ENCODE measurements around the gene DENND6B.
"Not testable (repeated sequence)": the region's sequence is repeated elsewhere in the genome, so short reads cannot be mapped to it uniquely, and the experiment has no call there.

Gene DENND6B

DNA sequence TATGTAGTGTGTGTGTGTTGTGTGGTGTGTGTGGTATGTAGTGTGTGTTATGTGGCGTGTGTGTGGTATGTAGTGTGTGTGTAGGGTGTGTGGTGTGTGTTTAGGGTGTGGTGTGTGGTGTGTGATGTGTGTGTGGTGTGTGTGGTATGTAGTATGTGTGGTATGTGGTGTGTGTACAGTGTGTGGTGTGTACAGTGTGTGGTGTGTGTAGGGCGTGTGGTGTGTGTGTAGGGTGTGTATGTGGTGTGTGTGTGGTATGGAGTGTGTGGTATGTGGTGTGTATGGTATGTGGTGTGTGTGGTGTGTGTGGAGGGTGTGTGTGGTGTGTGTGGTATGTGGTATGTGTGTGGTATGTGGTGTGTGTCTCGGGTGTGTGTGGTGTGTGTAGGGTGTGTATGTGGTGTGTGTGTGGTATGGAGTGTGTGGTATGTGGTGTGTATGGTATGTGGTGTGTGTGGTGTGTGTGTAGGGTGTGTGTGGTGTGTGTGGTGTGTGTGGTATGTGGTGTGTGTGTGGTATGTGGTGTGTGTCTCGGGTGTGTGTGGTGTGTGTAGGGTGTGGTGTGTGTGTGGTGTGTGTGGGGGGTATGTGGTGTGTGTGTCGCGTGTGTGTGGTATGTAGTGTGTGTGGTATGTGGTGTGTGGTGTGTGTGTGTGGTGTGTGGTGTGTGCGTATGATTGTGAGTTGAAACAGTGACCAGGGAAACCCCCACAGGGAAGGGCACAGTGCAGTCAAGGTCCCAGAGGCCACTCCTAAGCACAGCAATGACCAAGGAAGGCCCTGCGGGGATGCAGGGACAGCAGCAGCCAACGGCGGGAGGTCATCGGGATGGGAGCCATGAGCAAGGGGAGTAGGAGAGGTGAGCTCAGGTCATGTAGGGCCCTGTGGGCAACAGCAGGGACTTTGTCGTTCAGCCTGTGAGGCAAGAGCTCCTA lies 13.4 kb upstream of the DENND6B start:
- POLR2A ChIA-PET: no interaction called here
- TF ChIP-seq, protein P1, sequence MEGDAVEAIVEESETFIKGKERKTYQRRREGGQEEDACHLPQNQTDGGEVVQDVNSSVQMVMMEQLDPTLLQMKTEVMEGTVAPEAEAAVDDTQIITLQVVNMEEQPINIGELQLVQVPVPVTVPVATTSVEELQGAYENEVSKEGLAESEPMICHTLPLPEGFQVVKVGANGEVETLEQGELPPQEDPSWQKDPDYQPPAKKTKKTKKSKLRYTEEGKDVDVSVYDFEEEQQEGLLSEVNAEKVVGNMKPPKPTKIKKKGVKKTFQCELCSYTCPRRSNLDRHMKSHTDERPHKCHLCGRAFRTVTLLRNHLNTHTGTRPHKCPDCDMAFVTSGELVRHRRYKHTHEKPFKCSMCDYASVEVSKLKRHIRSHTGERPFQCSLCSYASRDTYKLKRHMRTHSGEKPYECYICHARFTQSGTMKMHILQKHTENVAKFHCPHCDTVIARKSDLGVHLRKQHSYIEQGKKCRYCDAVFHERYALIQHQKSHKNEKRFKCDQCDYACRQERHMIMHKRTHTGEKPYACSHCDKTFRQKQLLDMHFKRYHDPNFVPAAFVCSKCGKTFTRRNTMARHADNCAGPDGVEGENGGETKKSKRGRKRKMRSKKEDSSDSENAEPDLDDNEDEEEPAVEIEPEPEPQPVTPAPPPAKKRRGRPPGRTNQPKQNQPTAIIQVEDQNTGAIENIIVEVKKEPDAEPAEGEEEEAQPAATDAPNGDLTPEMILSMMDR (IDR thresholded peaks at IDR 0.05; ENCODE audit: control extremely low read depth, extremely low read depth, low read depth, missing control alignments): no peak
- CTCF ChIA-PET: interaction anchor here (1.2 to 2.7 kb wide), 13 partner anchors 8 to 281 kb away, joined by 3 to 65 read pairs (median 12); partner anchors contain the start of genes DENND6B and HDAC10
- DNase-seq (ENCODE audit: extremely low spot score): no peak

DNA sequence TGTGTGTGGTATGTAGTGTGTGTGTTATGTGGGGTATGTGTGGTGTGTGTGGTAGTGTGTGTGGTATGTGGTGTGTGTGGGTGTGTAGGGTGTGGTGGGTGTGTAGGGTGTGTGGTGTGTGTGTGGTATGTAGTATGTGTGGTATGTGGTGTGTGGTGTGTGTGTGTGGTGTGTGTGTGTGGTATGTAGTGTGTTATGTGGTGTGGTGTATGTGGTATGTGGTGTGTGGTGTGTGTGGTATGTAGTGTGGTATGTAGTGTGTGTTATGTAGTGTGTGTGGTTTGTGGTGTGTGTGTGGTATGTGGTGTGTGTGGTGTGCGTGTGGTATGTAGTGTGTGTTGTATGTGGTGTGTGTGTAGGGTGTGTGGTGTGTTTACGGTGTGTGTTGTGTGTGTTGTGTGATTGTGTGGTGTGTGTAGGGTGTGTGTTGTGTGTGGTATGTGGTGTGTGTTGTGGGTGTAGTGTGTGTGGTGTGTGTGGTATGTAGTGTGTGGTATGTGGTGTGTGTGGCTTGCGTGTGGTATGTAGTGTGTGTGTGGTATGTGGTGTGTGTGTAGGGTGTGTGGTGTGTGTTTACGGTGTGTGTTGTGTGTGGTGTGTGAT lies 12.1 kb upstream of the DENND6B start:
- CTCF ChIA-PET: no interaction called here

DNA sequence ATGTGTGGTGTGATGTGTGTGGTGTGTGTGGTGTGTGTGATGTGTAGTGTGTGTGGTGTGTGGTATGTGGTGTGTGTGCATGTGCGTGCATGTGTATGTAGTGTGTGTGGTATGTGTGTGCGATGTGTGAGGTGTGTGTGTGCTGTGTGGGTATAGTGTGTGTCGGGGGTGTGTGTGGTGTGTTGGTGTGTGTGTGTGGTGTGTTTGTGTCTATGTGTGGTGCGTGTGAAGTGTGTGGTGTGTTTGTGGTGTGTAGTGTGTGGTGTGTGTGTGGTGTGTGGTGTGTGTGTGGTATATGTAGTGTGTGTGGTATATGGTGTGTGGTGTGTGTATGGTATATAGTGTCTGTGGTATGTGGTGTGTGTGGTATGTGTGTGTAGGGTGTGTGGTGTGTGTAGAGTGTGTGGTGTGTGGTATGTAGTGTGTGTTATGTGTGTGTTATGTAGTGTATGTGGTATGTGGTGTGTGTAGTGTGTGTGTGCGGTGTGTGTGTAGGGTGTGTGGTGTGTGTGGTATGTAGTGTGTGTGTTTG lies 11.3 kb upstream of the DENND6B start:
- DNase-seq (ENCODE audit: extremely low spot score): no peak
- ChIA-PET POLR2A (no interaction called here), CTCF (no interaction called here)
- TF ChIP-seq, protein P1 (IDR thresholded peaks at IDR 0.05; ENCODE audit: control extremely low read depth, extremely low read depth, low read depth, missing control alignments): no peak

More for the DNA sequence above, 12.1 kb upstream of the DENND6B start:
- TF ChIP-seq, protein P1 (IDR thresholded peaks at IDR 0.05; ENCODE audit: control extremely low read depth, extremely low read depth, low read depth, missing control alignments): no peak
- DNase-seq (ENCODE audit: extremely low spot score): no peak
- POLR2A ChIA-PET: no interaction called here

DNA sequence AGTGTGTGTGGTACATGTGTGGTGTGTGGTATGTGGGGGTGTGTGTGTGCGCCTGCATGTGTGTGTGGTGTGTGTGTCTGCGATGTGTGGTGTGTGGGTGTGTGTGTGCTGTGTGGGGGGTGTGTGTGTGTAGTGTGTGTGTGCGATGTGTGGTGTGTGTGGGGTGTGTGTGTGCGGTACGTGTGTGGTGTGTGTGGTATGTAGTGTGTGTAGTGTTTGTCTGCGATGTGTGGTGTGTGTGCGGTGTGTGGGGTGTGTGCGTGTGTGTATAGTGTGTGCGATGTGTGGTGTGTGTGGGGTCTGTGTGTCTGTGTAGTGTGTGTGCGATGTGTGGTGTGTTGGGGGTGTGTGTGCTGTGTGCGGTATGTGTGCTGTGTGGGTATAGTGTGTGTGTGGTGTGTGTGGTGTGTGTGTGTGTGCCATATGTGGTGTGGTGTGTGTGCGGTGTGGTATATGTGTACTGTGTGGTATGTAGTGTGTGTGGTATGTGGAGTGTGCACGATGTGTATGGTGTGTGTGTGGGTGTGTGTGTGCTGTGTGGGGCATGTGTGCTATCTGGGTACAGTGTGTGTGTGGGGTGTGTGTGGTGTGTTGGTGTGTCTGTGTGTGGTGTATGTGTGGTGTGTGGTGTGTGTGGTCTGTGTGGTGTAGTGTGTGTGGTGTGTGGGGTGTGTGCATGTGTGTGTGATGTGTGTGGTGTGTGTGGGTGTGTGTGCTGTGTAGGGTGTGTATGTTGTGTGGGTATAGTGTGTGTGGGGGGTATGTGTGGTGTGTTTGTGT lies 10.6 kb upstream of the DENND6B start:
- CTCF ChIA-PET: no interaction called here
- no peak for DNase-seq (ENCODE audit: extremely low spot score)
- POLR2A ChIA-PET: no interaction called here
- TF ChIP-seq, protein P1 (IDR thresholded peaks at IDR 0.05; ENCODE audit: control extremely low read depth, extremely low read depth, low read depth, missing control alignments): no peak

DNA sequence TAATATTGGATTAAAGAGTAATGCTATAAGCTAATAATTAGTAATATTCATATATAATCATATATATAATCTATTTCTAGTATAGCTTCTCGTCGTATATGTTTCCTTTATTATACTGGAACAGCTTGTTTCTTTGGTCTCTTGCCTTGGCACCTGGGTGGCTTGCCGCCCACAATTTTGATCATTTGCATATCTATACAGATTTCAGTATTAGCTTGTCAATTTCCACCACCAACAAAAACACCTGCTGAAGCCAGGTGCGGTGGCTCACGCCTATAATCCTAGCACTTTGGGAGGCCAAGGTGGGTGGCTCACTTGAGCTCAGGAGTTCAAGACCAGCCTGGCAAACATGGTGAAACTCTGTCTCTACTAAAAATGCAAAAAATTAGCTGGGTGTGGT lies 7.6 kb upstream of the DENND6B start:
- POLR2A ChIA-PET; DNase-seq (ENCODE audit: extremely low spot score): not testable (repeated sequence)
- CTCF ChIA-PET: interaction anchor here (0.8 to 8.0 kb wide), 5 partner anchors 9 to 191 kb away, joined by 3 to 66 read pairs (median 4); partner anchors contain the start of gene SCO2

DNA sequence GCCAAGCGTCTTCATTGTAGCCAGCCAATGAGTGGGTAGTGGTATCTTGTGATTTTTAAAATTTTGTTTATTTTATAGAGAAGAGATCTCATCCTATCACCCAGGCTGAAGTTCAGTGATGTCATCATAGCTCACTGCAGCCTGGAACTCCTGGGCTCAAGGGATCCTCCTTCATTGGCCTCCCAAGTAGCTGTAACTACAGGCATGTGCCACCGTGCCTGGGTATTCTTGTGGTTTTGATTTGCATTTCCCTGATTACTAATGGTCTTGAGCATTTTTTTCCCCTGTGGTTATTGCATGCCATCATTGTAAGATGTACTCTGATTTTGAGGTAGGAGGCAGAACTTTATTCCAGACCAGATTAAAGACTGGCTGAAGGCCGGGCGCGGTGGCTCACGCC lies 2.4 kb upstream of the DENND6B start:
- TF ChIP-seq, protein P1 (IDR thresholded peaks at IDR 0.05; ENCODE audit: control extremely low read depth, extremely low read depth, low read depth, missing control alignments): no peak
- CTCF ChIA-PET: interaction anchor here (1.2 to 8.0 kb wide), 7 partner anchors 7 to 70 kb away, joined by 3 to 66 read pairs (median 6); no protein-coding TSS in a partner anchor
- no peak for DNase-seq (ENCODE audit: extremely low spot score)
- POLR2A ChIA-PET: no interaction called here

Data from GM10248 (cell line).